ENCODE results near the gene ANAPC4.

ANAPC4 gene

GRCh38 chr4:25377572-25378436, 741 bp downstream of the ANAPC4 start:
- DNase-seq: no peak

GRCh38 chr4:25378437-25378743, 1.3 kb downstream of the ANAPC4 start:
- no peak for DNase-seq

- DNase-seq: no peak
Observed at GRCh38 chr4:25379591-25379990, 2.5 kb downstream of the ANAPC4 start.

- DNase-seq: no peak
Observed at GRCh38 chr4:25383647-25384046, 6.6 kb downstream of the ANAPC4 start.

GRCh38 chr4:25386926-25387325, 9.9 kb downstream of the ANAPC4 start:
- DNase-seq: no peak

- DNase-seq: no peak
Observed at GRCh38 chr4:25397305-25397704, 20.2 kb downstream of the ANAPC4 start.

GRCh38 chr4:25399510-25399909, 22.4 kb downstream of the ANAPC4 start:
- no peak for DNase-seq

- no peak for DNase-seq
Observed at GRCh38 chr4:25401066-25401465, 24.0 kb downstream of the ANAPC4 start.

GRCh38 chr4:25402521-25402920, 25.5 kb downstream of the ANAPC4 start:
- no peak for DNase-seq

- DNase-seq: no peak
Observed at GRCh38 chr4:25403699-25404098, 26.6 kb downstream of the ANAPC4 start.

- no peak for DNase-seq
Observed at GRCh38 chr4:25405453-25405852, 28.4 kb downstream of the ANAPC4 start.

GRCh38 chr4:25406081-25406692, 29.1 kb downstream of the ANAPC4 start:
- DNase-seq: no peak

GRCh38 chr4:25410820-25411529, 33.9 kb downstream of the ANAPC4 start:
- DNase-seq: no peak

GRCh38 chr4:25413261-25413660, 36.2 kb downstream of the ANAPC4 start:
- no peak for DNase-seq

GRCh38 chr4:25417014-25417413, 40.0 kb downstream of the ANAPC4 start:
- no peak for DNase-seq

- DNase-seq: no peak
Observed at GRCh38 chr4:25420931-25421330, 43.9 kb downstream of the ANAPC4 start.

GRCh38 chr4:25421816-25422525, 44.9 kb downstream of the ANAPC4 start:
- no peak for DNase-seq

- DNase-seq: no peak
Observed at GRCh38 chr4:25423548-25423947, 46.5 kb downstream of the ANAPC4 start.

- no peak for DNase-seq
Observed at GRCh38 chr4:25424539-25425228, 47.6 kb downstream of the ANAPC4 start.

GRCh38 chr4:25425361-25425760, 48.3 kb downstream of the ANAPC4 start:
- no peak for DNase-seq

- no peak for DNase-seq
Observed at GRCh38 chr4:25427871-25428270, 50.8 kb downstream of the ANAPC4 start.

GRCh38 chr4:25430630-25431029, 53.6 kb downstream of the ANAPC4 start:
- DNase-seq: no peak
